Large intestine (tissue), 1 donor: ENCODE measurements around the gene CCDC71L. TPM values are rescaled to one million over a fixed set of nuclear protein-coding genes. Genes with fewer than 3 reads are reported as not detected.

Source experiments
- polyA plus RNA-seq: library from polyadenylated mRNA; unstranded; fragments of 120-200 nt; gene quantifications from one replicate; pipeline ENCODE4 v1.2.1, GENCODE V29; 2013

Gene CCDC71L
- polyA plus RNA-seq, 1 donor = 11.5 TPM

Other genes starting within 250 kb of the CCDC71L start
- 2.7 TPM for gene PIK3CG, start 204.1 kb upstream of the CCDC71L start, polyA plus RNA-seq